Measurements from ENCODE around the gene ITGA2.

DNA sequence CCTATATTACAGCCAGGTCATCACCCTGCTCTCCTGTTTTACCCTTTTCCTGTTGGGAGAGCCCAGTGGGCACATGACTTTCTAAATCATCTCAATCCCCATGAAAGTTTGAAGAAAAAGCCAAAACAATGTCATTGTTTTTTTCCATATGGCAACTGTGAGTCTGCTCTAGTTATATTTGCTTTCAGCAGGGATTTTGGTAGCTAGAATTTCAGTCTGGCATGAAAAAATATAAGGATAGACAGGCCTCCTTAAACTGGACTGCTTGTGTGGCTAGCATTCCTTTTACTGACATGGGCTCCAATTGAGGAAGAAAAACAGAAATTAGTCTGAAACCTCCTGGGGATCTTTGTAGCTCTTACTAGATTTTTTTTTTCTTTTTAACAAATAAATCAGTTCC is 94.8 kb downstream of the ITGA2 start:
- TF ChIP-seq EZH2phosphoT487 (conservative IDR thresholded peaks at IDR 0.05; ENCODE audit: low read length) (no peak), CTCF (IDR thresholded peaks at IDR 0.05; ENCODE audit: insufficient read depth, low read length, poor library complexity, severe bottlenecking) (no peak)
